ENCODE results near the gene UFC1. TPM values are rescaled to one million over a fixed set of nuclear protein-coding genes. Genes with fewer than 3 reads are reported as not detected.
A peak's percentile ranks its signal among the peaks of the same experiment; 100 is the strongest.

The UFC1 gene
- total and polyA plus RNA-seq, 2 of the 13 experiments (the other 11 are each of a cell fraction or from before 2014, with no cell fraction given) = 72.8 to 85.2 TPM

DNA sequence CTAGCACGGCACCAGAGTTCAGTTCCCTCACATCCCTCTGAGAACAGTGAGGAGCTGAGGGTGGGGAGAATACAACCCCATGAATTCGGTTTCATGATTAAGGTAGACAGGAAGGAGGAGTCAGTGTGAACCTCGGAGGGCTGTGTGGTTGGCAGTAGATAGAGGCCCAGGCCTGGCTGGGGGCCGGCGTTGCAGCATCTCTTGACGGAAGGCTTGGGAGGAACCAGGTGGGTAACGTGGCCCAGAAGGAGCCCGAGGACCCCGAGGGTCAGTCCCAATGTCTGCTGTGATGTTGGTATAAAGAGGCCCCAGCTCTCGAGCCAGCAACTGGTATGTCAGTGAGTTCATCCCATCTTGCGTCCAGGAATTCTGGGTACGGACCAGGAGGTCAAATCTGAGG, 17.9 kb downstream of the UFC1 start:
- no peak for TF ChIP-seq FOSL2 (CRISPR knock-in tag; IDR thresholded peaks at IDR 0.05)
- TF ChIP-seq RBFOX2 (IDR thresholded peaks at IDR 0.05; ENCODE audit: low read depth, low read length) = 0 out of 2 replicates have a peak, but pooled peaks have one; percentile 16
- TF ChIP-seq ZNF512 (CRISPR knock-in tag; IDR thresholded peaks at IDR 0.05) = no peak
- TF ChIP-seq RXRA (CRISPR knock-in tag; IDR thresholded peaks at IDR 0.05) = no peak
- TF ChIP-seq ZMYM4 (CRISPR knock-in tag; IDR thresholded peaks at IDR 0.05) = no peak
- no peak for TF ChIP-seq RBM39 (IDR thresholded peaks at IDR 0.05; ENCODE audit: low read depth, low read length, poor library complexity, severe bottlenecking)
- no peak for TF ChIP-seq SRF (IDR thresholded peaks at IDR 0.05; ENCODE audit: low read depth, low read length)
- no peak for TF ChIP-seq ZNF879 (CRISPR knock-in tag; IDR thresholded peaks at IDR 0.05)
- no peak overlapping the region for H3K4me3 ChIP-seq (replicated peaks in 1 of 3; ENCODE audit: insufficient read depth in 1 of 3, low read depth in 2 of 3, low read length in 3 of 3)
- no peak overlapping the region for H3K4me2 ChIP-seq (ENCODE audit: low read depth, low read length)
- H2AFZ ChIP-seq (ENCODE audit: low read length) = no peak overlapping the region
- peaks cover 21% of the 10 kb centered on the region for H3K4me1 ChIP-seq (ENCODE audit: insufficient read depth, low read length)
- H4K20me1 ChIP-seq (ENCODE audit: insufficient read depth, low read length) = no peaks in the 10 kb centered on the region
- no TSS peak for BruUV-seq (replicated peaks)
- H3K9me3 ChIP-seq (ENCODE audit: low read length) = no peaks in the 10 kb centered on the region
- H3K27ac ChIP-seq (ENCODE audit: extremely low read length, insufficient read depth, low read length) = no peak overlapping the region
- H3K9ac ChIP-seq (ENCODE audit: insufficient read depth, low read depth, low read length) = no peak overlapping the region
- WGBS (ENCODE audit: low lambda C conversion rate) = 96% methylated on average over 11 of the region's 12 CpGs
- DNase-seq (ENCODE audit: low spot score) = no peak
- ChIA-PET POLR2A (no interaction called here), CTCF (ENCODE audit: low intra/inter-chr PET ratio, low total read pairs) (no interaction called here)
- FAIRE-seq = no peak
- no peaks in the 10 kb centered on the region for H3K27me3 ChIP-seq (ENCODE audit: control insufficient read depth in 1 of 2, insufficient read depth in 2 of 2, low read length in 2 of 2)
- peaks cover 11 to 43% of the 10 kb centered on the region in 2 experiments for H3K36me3 ChIP-seq (replicated peaks in 1 of 2; ENCODE audit: control insufficient read depth in 1 of 2, insufficient read depth in 2 of 2, low read length in 2 of 2)
- in situ Hi-C loops (cut with HindIII; ENCODE audit: extremely low pct_ligation_motif_present, low pct_unique_long_range_greater_than_20kb) = no loop called here
- peaks cover 7% of the 10 kb centered on the region for H3K79me2 ChIP-seq (ENCODE audit: insufficient read depth, low read length)
- intact Hi-C loops (cut with micrococcal nuclease; ENCODE audit: unreplicated experiment) = no loop called here
- ATAC-seq = no peak

GRCh38 chr1:161172349-161172748, 18.6 kb downstream of the UFC1 start:
- H3K4me2 ChIP-seq (ENCODE audit: low read depth, low read length) = no peak overlapping the region
- H3K79me2 ChIP-seq (ENCODE audit: insufficient read depth, low read length) = peaks cover 10% of the 10 kb centered on the region
- no peaks in the 10 kb centered on the region for H3K9me3 ChIP-seq (ENCODE audit: low read length)
- in situ Hi-C loops (cut with HindIII; ENCODE audit: extremely low pct_ligation_motif_present, low pct_unique_long_range_greater_than_20kb) (no loop called here), intact Hi-C loops (cut with micrococcal nuclease; ENCODE audit: unreplicated experiment) (no loop called here)
- no peak for DNase-seq (ENCODE audit: low spot score)
- H3K36me3 ChIP-seq (replicated peaks in 1 of 2; ENCODE audit: control insufficient read depth in 1 of 2, insufficient read depth in 2 of 2, low read length in 2 of 2) = peaks cover 11 to 43% of the 10 kb centered on the region in 2 experiments
- ChIA-PET POLR2A (no interaction called here), CTCF (ENCODE audit: low intra/inter-chr PET ratio, low total read pairs) (no interaction called here)
- no peaks in the 10 kb centered on the region for H4K20me1 ChIP-seq (ENCODE audit: insufficient read depth, low read length)
- no peak overlapping the region for H3K4me3 ChIP-seq (replicated peaks in 1 of 3; ENCODE audit: insufficient read depth in 1 of 3, low read depth in 2 of 3, low read length in 3 of 3)
- no peaks in the 10 kb centered on the region; a peak in 1 of 5 replicates for H3K27me3 ChIP-seq (ENCODE audit: control insufficient read depth in 1 of 2, insufficient read depth in 2 of 2, low read length in 2 of 2)
- 100% methylated on average over 1 of the region's 1 CpG for WGBS (ENCODE audit: low lambda C conversion rate)
- FAIRE-seq = no peak
- BruUV-seq (replicated peaks) = no TSS peak
- ATAC-seq = no peak
- H3K9ac ChIP-seq (ENCODE audit: insufficient read depth, low read depth, low read length) = no peak overlapping the region
- no peak overlapping the region for H2AFZ ChIP-seq (ENCODE audit: low read length)
- no peak overlapping the region for H3K27ac ChIP-seq (ENCODE audit: extremely low read length, insufficient read depth, low read length)
- H3K4me1 ChIP-seq (ENCODE audit: insufficient read depth, low read length) = peaks cover 15% of the 10 kb centered on the region
- no peak for TF ChIP-seq TCF12 (IDR thresholded peaks at IDR 0.05)
- no peak for TF ChIP-seq TCF12 (CRISPR knock-in tag; IDR thresholded peaks at IDR 0.05)
- TF ChIP-seq HDAC1 (CRISPR knock-in tag; IDR thresholded peaks at IDR 0.05) = no peak
- TF ChIP-seq ZBTB10 (CRISPR knock-in tag; IDR thresholded peaks at IDR 0.05; ENCODE audit: borderline replicate concordance) = no peak
- no peak for TF ChIP-seq ZNF674 (CRISPR knock-in tag; IDR thresholded peaks at IDR 0.05; ENCODE audit: low read depth)

Measured in HepG2 (cell line).